HEK293 (cell line): Measurements from ENCODE around the gene TBC1D19.

Experiments used
- CTCF ChIA-PET: fragments of 350-600 bp; formaldehyde crosslinking; extraction: SDS; loops from one replicate; lab custom pipeline; 2021; ENCODE audit warnings: antibody characterized with exemption; lab: Yijun Ruan, JAX
- POLR2A ChIA-PET: fragments of 300-600 bp; formaldehyde crosslinking; extraction: SDS; loops from one replicate; lab custom pipeline; 2020; ENCODE audit warnings: antibody characterized with exemption, inconsistent platforms; lab: Yijun Ruan, JAX
- H3K27ac ChIP-seq: fragments of 200-500 bp; sonication (Bioruptor generic); 2 replicates; pipeline ENCODE4 v1.5.1; 2014; ENCODE audit warnings: low read depth, low read length, control low read depth, inconsistent platforms; ENCODE audit errors: extremely low read depth
- H3K36me3 ChIP-seq, 2 experiments: fragments of 200-500 bp in 1 of 2; sonication (Bioruptor generic) in 1 of 2; 1 replicate in 1 of 2; 2 replicates in 1 of 2; pipeline ENCODE4 v1.5.1; 2014 to 2017; ENCODE audit warnings: inconsistent platforms in 2 of 2, low read length in 2 of 2; ENCODE audit not compliant: control insufficient read depth in 2 of 2, insufficient read depth in 1 of 2
- H3K4me1 ChIP-seq: fragments of 200-500 bp; sonication (Bioruptor generic); 2 replicates; pipeline ENCODE4 v1.5.1; 2014; ENCODE audit warnings: mild to moderate bottlenecking, low read length, inconsistent platforms; ENCODE audit not compliant: control insufficient read depth, insufficient read depth
- H3K4me3 ChIP-seq: 2 replicates; pipeline ENCODE4 v1.5.1; 2011; ENCODE audit warnings: low read depth, mild to moderate bottlenecking, control low read depth, low read length, moderate library complexity
- H3K9me3 ChIP-seq: fragments of 200-500 bp; sonication (Bioruptor generic); 2 replicates; pipeline ENCODE4 v1.5.1; 2014; ENCODE audit warnings: low read depth, low read length, inconsistent platforms; ENCODE audit not compliant: control insufficient read depth, insufficient read depth
- BCL11B ChIP-seq: fragments of 450-650 bp; formaldehyde crosslinking; IDR thresholded peaks from 2 replicates; pipeline ENCODE4 v1.5.1; 2016; ENCODE audit warnings: low read depth, missing biosample characterization, missing genetic modification characterization
- MEIS1 ChIP-seq: sonication (generic); formaldehyde crosslinking; IDR thresholded peaks from 2 replicates; pipeline ENCODE4 v1.8.1; 2022; ENCODE audit warnings: missing genetic modification reagents, mild to moderate bottlenecking, borderline replicate concordance
- ZBTB1 ChIP-seq: fragments of 450-650 bp; formaldehyde crosslinking; IDR thresholded peaks from 2 replicates; pipeline ENCODE4 v1.5.1; 2016; ENCODE audit warnings: missing biosample characterization, missing genetic modification characterization
- ZBTB17 ChIP-seq: fragments of 450-650 bp; formaldehyde crosslinking; IDR thresholded peaks from 2 replicates; pipeline ENCODE4 v1.5.1; 2016; ENCODE audit warnings: missing biosample characterization, missing genetic modification characterization
- ZBTB49 ChIP-seq: fragments of 450-650 bp; formaldehyde crosslinking; IDR thresholded peaks from 2 replicates; pipeline ENCODE4 v1.5.1; 2016; ENCODE audit warnings: missing biosample characterization, missing genetic modification characterization, low read depth
- ZNF184 ChIP-seq: fragments of 450-650 bp; IDR thresholded peaks from 2 replicates; pipeline ENCODE4 v1.5.1; 2018; ENCODE audit warnings: missing biosample characterization, mild to moderate bottlenecking, missing genetic modification characterization
- ZNF202 ChIP-seq: fragments of 450-650 bp; formaldehyde crosslinking; IDR thresholded peaks from 2 replicates; pipeline ENCODE4 v1.5.1; 2016; ENCODE audit warnings: missing biosample characterization, missing genetic modification characterization, borderline replicate concordance
- ZNF26 ChIP-seq: fragments of 450-650 bp; formaldehyde crosslinking; IDR thresholded peaks from 2 replicates; pipeline ENCODE4 v1.5.1; 2016; ENCODE audit warnings: missing biosample characterization, missing genetic modification characterization
- ZNF544 ChIP-seq: fragments of 450-650 bp; formaldehyde crosslinking; IDR thresholded peaks from 2 replicates; pipeline ENCODE4 v1.5.0; 2017; ENCODE audit warnings: missing biosample characterization, missing genetic modification characterization
- ZNF645 ChIP-seq: fragments of 450-650 bp; formaldehyde crosslinking; IDR thresholded peaks from 2 replicates; pipeline ENCODE4; 2016; ENCODE audit warnings: missing biosample characterization, missing genetic modification characterization
- ZNF707 ChIP-seq: fragments of 450-650 bp; formaldehyde crosslinking; IDR thresholded peaks from 2 replicates; pipeline ENCODE4 v1.5.1; 2016; ENCODE audit warnings: missing biosample characterization, missing genetic modification characterization
- ZNF830 ChIP-seq: fragments of 450-650 bp; IDR thresholded peaks from 2 replicates; pipeline ENCODE4 v1.5.0; 2018; ENCODE audit warnings: missing biosample characterization, missing genetic modification characterization, low read depth, mild to moderate bottlenecking, moderate library complexity
- ZSCAN30 ChIP-seq: fragments of 450-650 bp; IDR thresholded peaks from 2 replicates; pipeline ENCODE4 v1.5.1; 2018; ENCODE audit warnings: missing biosample characterization, mild to moderate bottlenecking, missing genetic modification characterization, moderate library complexity
- TF ChIP-seq, protein P1 (sequence below): fragments of 450-650 bp; formaldehyde crosslinking; IDR thresholded peaks from 2 replicates; pipeline ENCODE4 v1.5.1; 2016; ENCODE audit warnings: missing biosample characterization, missing genetic modification characterization
- TF ChIP-seq, protein P2 (sequence below): fragments of 450-650 bp; formaldehyde crosslinking; IDR thresholded peaks from 2 replicates; pipeline ENCODE4 v1.5.1; 2016; ENCODE audit warnings: missing biosample characterization, missing genetic modification characterization

Gene TBC1D19

DNA sequence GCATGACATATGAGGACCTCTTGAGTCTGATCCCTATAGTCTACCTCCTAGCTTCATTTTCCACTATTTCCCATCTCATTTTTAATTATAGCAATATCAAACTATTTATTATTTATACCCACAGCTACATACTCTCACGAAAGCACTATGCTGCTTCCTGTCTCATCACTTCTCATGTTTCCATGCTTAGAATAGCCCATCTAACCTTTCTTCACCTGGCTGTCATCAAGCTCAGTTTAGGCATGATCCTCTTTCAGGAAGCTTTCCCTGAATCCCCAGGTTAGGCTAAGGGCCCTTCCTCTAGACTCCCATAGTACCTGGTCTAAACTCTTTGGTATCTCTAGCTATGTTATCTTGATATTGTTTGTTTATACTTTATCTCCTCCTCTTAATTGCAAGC, 137.8 kb downstream of the TBC1D19 start:
- Histone ChIP-seq H3K4me1 (no peaks in the 10 kb centered on the region), H3K4me3 (no peak overlapping the region), H3K27ac (no peak overlapping the region), H3K36me3 (no peaks in the 10 kb centered on the region), H3K9me3 (no peaks in the 10 kb centered on the region)
- ChIA-PET CTCF (interaction anchor here (0.7 to 1.9 kb wide), 6 partner anchors 47 to 733 kb away, joined by 3 to 15 read pairs (median 4); no protein-coding TSS in a partner anchor), POLR2A (no interaction called here)
- no peak for TF ChIP-seq MEIS1 (CRISPR knock-in tag)
- TF ChIP-seq, protein P1, sequence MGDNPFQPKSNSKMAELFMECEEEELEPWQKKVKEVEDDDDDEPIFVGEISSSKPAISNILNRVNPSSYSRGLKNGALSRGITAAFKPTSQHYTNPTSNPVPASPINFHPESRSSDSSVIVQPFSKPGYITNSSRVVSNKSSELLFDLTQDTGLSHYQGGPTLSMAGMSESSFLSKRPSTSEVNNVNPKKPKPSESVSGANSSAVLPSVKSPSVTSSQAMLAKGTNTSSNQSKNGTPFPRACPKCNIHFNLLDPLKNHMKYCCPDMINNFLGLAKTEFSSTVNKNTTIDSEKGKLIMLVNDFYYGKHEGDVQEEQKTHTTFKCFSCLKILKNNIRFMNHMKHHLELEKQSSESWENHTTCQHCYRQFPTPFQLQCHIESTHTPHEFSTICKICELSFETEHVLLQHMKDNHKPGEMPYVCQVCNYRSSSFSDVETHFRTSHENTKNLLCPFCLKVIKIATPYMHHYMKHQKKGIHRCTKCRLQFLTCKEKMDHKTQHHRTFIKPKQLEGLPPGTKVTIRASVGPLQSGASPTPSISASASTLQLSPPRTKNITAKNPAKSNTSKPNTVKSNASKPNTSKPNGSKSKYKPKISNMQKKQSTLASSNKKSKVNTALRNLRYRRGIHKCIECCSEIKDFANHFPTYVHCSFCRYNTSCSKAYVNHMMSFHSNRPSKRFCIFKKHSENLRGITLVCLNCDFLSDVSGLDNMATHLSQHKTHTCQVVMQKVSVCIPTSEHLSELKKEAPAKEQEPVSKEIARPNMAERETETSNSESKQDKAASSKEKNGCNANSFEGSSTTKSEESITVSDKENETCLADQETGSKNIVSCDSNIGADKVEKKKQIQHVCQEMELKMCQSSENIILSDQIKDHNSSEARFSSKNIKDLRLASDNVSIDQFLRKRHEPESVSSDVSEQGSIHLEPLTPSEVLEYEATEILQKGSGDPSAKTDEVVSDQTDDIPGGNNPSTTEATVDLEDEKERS (tag by site-specific recombination): no peak
- TF ChIP-seq ZBTB17 (tag by site-specific recombination): no peak
- TF ChIP-seq ZNF26 (tag by site-specific recombination): no peak
- TF ChIP-seq ZBTB1 (tag by site-specific recombination): no peak
- no peak for TF ChIP-seq ZNF830 (tag by site-specific recombination)
- TF ChIP-seq ZNF645 (tag by site-specific recombination): no peak
- no peak for TF ChIP-seq BCL11B (tag by site-specific recombination)
- TF ChIP-seq ZNF202 (tag by site-specific recombination): no peak
- no peak for TF ChIP-seq ZNF544
- TF ChIP-seq ZSCAN30 (tag by site-specific recombination): no peak
- TF ChIP-seq, protein P2, sequence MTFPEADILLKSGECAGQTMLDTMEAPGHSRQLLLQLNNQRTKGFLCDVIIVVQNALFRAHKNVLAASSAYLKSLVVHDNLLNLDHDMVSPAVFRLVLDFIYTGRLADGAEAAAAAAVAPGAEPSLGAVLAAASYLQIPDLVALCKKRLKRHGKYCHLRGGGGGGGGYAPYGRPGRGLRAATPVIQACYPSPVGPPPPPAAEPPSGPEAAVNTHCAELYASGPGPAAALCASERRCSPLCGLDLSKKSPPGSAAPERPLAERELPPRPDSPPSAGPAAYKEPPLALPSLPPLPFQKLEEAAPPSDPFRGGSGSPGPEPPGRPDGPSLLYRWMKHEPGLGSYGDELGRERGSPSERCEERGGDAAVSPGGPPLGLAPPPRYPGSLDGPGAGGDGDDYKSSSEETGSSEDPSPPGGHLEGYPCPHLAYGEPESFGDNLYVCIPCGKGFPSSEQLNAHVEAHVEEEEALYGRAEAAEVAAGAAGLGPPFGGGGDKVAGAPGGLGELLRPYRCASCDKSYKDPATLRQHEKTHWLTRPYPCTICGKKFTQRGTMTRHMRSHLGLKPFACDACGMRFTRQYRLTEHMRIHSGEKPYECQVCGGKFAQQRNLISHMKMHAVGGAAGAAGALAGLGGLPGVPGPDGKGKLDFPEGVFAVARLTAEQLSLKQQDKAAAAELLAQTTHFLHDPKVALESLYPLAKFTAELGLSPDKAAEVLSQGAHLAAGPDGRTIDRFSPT (tag by site-specific recombination): no peak
- no peak for TF ChIP-seq ZBTB49 (tag by site-specific recombination)
- no peak for TF ChIP-seq ZNF184 (tag by site-specific recombination)
- no peak for TF ChIP-seq ZNF707 (tag by site-specific recombination)
